Stimulated activated CD4-positive, alpha-beta T cell treated with anti-CD3 and anti-CD28 coated beads, Interleukin-15, amount 100 ng/mL, for 48 hours (primary cell): ENCODE measurements around the gene JARID2.
"Not testable (repeated sequence)": the region's sequence is repeated elsewhere in the genome, so short reads cannot be mapped to it uniquely, and the experiment has no call there.

Source experiments
- DNase-seq, 2 donors: peaks; one replicate each; pipeline ENCODE4 v3.0.0-alpha.2; 2020; ENCODE audit warnings: low read depth in 2 of 2

The JARID2 gene

DNA sequence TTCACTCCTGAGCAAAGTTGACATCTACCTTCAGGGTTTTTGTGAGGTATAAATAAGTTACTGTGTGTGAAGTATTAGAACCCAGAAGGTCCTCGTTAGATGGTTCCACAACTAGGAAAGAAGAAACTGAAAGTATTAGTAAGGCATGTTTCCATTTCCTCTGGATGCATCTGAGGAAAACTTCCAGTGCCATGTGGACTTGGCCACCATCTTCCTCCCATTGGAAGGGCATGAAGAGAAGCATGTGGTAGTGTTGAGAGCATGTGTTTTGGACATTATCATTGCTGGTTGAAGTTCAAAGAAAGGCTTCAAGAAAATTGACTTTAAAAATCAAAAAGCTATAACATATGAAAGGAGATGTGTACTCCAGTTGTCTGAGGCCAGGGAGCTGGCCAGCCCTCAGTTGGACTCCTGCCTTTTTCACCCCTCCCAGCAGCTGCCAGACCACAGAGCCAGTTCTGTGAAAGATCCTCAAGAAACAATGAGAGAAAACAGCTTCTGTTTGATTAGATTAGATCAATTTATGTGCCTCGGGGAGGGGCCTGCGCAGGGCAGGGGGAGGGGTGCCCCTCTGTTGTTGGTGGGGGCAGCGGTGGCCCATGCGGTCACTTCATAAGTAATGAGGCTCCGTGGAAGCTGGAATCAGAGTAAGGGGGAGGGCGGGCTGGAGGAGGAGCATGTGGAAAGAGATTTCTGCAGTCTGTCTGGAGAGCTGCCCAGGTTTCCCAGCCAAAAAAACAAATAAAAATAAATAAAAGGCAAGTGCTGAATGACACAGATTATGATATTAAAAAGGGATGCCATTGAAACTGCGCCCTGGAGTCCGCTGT, 154.0 kb downstream of the JARID2 start:
- no peak for DNase-seq

- DNase-seq: no peak
Observed at GRCh38 chr6:15400572-15401004, 154.7 kb downstream of the JARID2 start.

- DNase-seq: no peak
Observed at GRCh38 chr6:15401120-15401519, 155.3 kb downstream of the JARID2 start.

DNA sequence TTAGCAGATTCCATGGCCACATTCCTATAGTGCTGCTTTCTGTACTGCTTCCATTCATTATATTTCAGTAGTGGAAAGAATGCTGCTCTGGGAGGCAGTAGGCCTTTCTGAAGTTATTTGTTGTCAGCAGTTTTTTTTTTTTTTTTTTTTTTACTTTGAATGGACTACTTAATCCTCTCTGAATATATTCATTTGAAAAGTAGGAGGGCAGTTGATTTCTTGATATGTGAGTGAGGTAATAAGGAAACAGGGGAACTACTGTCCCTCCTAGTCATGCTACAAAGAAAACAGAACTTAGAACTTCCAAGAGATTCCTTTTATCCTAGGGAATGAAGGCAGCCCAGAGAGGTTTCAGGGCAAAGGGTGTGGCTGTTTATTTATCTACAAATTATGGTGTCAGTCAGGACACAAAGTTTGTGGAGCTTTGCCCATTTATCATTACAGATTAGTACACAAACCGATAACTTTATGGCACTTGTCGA, 155.9 kb downstream of the JARID2 start:
- no peak for DNase-seq

DNA sequence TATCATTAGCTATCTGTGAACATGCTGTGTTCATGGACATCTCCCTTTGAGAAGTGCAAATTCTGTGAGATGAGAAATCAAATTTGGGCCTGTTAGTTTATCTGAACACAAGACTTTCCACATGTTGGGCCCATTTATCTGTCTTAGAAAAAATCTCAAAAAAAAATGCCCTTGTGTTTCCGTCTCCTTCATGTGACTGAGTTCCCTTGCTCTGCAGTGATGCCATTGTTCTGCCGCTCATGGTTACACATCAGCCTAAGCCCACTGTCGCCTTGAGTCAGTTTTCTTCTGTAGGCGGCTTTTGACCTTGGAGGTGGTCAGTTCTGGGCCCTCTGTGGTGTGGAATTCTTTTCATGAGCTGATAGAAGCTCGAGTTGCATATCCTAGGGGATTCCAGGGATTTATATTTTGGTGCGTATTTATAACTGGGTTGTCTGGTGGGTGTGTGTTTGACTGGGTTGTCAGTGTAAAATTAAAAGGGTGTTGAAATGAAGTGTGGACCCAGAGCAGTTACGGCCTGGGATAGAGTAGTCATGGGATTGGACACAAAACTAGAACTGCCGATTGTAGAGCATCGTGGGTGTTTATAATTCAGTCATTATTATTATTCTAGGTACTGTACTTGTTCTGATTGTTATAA, 156.7 kb downstream of the JARID2 start:
- no peak for DNase-seq

DNA sequence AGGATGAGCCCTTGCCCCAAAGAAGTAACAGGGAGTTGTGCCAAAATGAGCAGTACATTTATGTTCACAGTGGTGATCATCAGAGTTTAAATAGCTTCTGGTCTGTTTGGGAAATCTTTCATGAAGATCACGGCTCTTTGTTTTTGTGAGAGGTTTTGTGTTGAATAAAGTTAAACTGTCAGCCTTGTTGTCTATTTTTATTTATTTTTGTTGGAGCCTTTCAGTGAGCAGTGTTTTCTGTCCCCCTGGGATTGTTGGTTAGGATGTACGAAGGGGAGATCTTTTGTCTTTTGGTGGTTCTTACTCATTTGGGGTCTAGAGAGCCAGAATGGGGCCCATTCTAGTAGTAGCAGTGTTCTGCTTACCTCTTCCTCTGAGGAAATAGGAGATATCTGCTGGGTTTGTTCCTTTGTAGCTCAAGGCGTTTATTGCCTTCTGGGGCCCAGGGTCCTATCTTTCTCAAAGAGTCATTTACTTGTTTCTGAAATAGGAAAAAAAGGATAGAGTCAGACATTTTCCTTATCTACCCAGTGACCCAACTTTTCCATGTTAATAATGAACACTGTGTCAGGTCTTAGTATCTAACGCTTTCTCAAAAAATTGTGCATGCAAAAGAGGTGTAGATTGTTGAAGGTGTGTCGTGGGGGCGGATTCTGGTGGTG, 157.4 kb downstream of the JARID2 start:
- no peak for DNase-seq

DNA sequence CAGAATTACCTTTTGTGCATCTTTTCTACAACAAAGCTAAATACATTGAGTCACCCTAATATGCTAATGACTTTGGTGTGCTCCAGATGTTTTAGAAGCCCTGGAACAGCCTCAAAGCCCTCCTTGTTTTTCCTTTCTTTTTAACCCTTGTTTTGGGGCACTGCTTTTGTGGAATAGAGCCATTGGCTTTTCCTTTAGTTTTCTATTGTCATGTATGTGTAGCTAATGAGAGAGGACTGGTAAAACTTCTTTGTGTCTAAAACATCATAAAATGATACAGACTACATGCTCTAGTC, 158.8 kb downstream of the JARID2 start:
- no peak for DNase-seq

GRCh38 chr6:15405129-15406068, 159.5 kb downstream of the JARID2 start:
- DNase-seq: no peak

DNA sequence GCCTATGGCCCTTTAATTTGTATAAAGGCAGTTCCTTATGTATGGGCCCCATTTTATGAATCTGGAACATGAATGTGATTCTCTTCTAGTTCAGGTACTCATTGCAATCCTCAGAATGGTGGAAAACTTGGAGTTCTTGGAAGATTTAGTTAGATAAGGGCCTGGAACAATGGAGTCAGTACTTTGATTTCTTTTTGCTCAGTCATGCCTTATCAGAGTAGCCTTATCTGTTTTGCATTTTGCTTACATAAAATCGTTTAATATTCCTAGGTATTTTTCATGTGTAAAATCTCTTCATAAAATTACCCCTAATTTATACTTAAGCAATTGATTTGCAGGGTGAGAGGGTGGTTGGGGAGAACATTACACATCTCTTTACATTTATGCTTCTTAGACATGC, 160.6 kb downstream of the JARID2 start:
- no peak for DNase-seq

GRCh38 chr6:15408008-15408407, 162.1 kb downstream of the JARID2 start:
- no peak for DNase-seq

GRCh38 chr6:15408758-15409157, 162.9 kb downstream of the JARID2 start:
- no peak for DNase-seq

GRCh38 chr6:15409301-15410125, 163.6 kb downstream of the JARID2 start:
- no peak for DNase-seq

DNA sequence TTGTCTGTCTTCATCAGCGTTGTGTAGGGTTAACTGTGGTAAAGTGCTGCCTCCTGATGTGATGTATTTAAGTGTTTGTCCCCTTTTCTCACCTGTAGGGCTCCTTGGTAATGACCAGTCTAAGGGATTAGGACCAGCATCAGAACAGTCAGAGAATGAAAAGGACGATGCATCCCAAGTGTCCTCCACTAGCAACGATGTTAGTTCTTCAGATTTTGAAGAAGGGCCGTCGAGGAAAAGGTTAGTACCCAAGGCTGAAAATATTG, 164.2 kb downstream of the JARID2 start:
- DNase-seq: no peak

GRCh38 chr6:15410752-15411151, 164.9 kb downstream of the JARID2 start:
- DNase-seq: no peak

DNA sequence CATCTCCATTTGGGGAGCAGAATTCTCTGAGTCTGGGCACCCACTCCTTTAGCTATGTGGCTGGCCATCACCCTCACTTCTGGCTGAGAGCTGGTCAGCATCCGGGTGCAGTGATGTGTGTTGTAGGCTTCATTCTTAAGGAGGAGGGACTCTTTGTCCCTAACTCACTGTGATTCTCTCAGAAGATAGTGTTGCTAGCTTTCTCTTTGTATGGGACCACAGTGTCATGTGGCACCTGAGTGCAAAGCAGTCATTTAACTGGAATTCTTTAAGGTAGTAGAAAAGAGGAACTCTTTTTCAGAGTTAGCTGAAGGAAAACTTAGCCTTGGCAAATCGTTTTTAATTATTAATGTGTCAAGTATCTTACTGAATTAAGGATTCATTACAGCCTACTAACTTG, 165.9 kb downstream of the JARID2 start:
- no peak for DNase-seq

DNA sequence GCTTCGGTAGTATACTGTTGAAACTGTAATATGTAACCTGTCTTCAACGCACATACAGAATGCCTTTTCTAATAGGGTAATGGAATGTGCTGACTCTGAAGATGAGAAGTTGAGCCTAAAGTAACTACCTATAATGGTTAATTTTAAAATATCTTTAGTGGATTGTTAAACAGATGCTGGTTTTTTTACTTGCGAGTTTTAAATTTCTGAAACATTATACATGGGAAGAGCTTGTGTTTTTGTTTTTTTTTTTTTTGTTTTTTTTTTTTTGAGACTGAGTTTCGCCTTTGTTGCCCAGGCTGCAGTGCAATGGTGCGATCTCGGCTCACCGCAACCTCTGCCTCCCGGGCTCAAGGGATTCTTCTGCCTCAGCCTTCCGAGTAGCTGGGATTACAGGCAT, 166.9 kb downstream of the JARID2 start:
- no peak for DNase-seq

DNA sequence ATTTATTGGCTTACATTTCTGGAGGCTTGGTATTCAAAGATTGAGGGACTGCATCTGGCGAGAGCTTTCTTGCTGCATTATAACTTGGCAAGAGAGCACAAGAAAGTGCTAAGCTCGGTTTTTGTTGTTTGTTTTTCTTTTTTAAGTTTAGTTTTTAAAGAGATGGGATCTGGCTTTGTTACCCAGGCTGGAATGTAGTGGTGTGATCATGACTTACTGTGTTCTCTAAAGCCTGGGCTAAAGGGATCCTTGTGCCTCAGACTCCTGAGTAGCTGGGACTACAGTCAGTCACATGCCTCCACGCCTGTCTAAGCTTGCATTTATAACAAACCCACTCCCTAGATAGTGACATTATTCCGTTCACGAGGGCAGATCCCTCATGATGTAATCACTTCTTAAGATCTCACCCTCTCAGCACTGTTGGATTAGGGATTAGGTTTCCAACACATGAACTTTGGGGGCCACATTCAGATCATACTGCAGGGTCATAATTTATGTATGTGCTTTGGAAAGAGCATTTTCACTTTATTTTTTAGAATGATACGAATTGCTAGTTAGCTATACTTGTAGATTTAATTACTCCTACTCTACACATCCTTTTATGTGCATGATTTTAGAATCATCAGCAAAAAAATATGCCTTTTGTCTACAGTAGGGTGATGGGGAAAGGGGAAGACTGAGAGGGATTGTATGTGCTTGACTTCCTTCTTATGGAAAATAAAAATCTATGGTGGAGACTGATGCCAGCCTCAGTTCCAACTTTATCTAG, 167.8 kb downstream of the JARID2 start:
- no peak for DNase-seq

- no peak for DNase-seq
Observed at GRCh38 chr6:15414235-15414612, 168.4 kb downstream of the JARID2 start.

DNA sequence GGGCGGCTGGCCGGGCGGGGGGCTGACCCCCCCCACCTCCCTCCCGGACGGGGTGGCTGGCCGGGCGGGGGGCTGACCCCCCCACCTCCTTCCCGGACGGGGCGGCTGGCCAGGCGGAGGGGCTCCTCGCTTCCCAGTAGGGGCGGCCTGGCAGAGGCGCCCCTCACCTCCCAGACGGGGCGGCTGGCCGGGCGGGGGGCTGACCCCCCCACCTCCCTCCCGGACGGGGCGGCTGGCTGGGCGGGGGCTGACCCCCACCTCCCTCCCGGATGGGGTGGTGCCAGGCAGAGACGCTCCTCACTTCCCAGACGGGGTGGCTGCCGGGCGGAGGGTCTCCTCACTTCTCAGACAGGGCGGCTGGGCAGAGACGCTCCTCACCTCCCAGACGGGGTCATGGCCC, 169.8 kb downstream of the JARID2 start:
- not testable (repeated sequence) for DNase-seq

DNA sequence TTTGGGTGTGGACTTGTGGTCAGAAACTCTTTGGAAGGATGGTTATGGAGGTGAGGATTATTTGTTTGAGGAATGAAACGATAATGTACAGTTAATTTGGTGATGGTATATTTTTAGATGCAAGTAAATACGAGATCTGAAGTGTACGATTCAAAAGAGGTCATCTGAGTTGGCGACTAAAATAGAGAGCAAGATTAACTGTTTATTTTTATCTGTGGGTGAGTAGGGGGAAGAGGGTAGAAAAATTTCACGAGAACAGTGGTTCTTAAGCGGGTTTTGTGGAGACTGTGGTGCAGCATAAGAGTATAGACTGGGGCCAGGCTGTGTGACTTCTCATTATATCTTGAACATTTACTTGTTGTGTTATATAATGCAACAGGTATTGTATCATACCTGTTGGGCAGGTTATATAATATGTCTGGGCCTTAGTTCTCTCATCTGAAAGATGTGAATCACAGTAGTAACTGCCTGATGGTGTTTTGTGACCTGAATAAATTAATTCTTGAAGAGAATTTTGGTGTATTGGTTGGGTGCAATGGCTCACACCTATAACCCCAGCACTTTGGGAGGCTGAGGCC, 171.2 kb downstream of the JARID2 start:
- DNase-seq: no peak
